HUES6 (cell line): ENCODE results near the gene CNIH3.
"Not testable (repeated sequence)": the region's sequence is repeated elsewhere in the genome, so short reads cannot be mapped to it uniquely, and the experiment has no call there.

ENCODE experiments used
- H3K27ac ChIP-seq: 2 replicates; pipeline ENCODE4 v1.7.0; 2013; ENCODE audit warnings: low read depth, mild to moderate bottlenecking, low read length, inconsistent platforms
- H3K27me3 ChIP-seq: 2 replicates; pipeline ENCODE4 v1.6.1; 2013; ENCODE audit warnings: low read length; ENCODE audit not compliant: control insufficient read depth, insufficient read depth
- H3K36me3 ChIP-seq: 2 replicates; pipeline ENCODE4 v1.6.1; 2013; ENCODE audit warnings: low read length; ENCODE audit not compliant: control insufficient read depth, insufficient read depth
- H3K4me1 ChIP-seq: 2 replicates; pipeline ENCODE4 v1.6.1; 2013; ENCODE audit warnings: low read length; ENCODE audit not compliant: control insufficient read depth, insufficient read depth
- H3K4me3 ChIP-seq: 2 replicates; pipeline ENCODE4 v1.5.1; 2013; ENCODE audit warnings: low read depth, low read length
- H3K9ac ChIP-seq: one replicate; pipeline ENCODE4 v1.6.1; 2013; ENCODE audit warnings: mild to moderate bottlenecking, low read length
- H3K9me3 ChIP-seq: 2 replicates; pipeline ENCODE4 v1.6.1; 2013; ENCODE audit warnings: low read depth, low read length; ENCODE audit not compliant: control insufficient read depth, insufficient read depth

Gene CNIH3

DNA sequence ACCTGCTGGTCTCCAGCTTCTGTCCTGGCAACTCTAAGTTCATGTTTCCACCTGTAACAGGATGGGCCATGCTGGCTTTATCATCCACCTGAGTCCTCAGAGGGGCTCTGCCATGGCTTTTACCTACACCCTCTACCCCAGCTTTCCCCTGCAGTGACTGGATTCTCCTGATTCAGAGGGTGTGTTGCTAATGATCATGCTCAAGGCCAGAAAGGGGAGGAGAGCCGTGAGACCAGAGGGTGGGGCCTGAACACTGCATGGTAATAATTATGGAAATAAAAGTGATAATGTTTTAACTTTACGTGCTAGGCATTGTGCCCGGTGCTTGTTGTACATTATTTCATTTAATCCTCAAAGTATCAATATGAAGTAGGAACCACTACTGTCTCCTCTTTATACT lies 53.3 kb downstream of the CNIH3 start:
- Histone ChIP-seq H3K4me3 (no peak overlapping the region), H3K9ac (no peak overlapping the region), H3K9me3 (no peaks in the 10 kb centered on the region; the same call in 1 of the 2 replicates), H3K4me1 (no peaks in the 10 kb centered on the region), H3K27ac (no peak overlapping the region), H3K36me3 (no peaks in the 10 kb centered on the region), H3K27me3 (no peaks in the 10 kb centered on the region)

DNA sequence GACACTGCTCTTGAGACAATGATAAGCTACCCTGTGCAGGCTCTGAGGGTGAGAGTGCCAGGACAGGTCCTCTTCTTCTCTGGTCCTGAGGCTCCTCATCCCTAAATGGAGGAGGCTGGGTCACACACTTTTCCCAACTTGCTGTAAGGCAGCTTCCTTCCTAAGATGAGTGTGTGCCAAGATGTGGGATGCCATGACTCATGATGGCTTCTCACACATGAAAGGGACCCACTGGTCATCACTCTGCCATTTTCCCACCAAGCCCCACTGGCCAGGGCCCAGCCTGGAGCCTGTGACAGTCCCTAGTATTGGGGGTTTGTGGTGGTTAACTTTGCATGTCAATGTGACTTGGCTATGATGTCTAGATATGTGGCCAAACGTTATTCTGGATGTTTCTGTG lies 54.4 kb downstream of the CNIH3 start:
- no peaks in the 10 kb centered on the region; the same call in 1 of the 2 replicates for H3K9me3 ChIP-seq
- H3K27ac ChIP-seq, result no peak overlapping the region
- H3K9ac ChIP-seq, result no peak overlapping the region
- no peaks in the 10 kb centered on the region for H3K4me1 ChIP-seq
- H3K27me3 ChIP-seq, result no peaks in the 10 kb centered on the region
- H3K4me3 ChIP-seq, result no peak overlapping the region
- H3K36me3 ChIP-seq, result no peaks in the 10 kb centered on the region

DNA sequence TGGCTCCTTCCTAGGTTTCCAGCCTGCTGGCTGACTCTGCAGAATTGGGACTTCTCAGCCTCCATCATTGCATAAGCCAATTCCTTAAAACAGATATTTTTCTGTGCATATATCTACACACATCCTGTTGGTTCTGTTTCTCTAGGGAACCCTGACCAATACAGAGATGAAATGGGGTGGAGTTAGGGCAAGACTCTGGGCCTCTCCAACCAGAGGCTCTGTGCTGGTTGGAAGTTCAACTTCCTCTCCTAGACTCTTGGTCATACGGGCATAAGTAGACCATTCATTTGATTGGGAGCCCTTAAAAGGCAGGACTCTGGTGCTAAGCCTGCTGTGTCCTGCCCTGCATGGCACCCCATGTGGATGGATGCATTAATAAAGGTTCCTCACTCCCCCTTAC lies 55.0 kb downstream of the CNIH3 start:
- H3K27ac ChIP-seq, result no peak overlapping the region

DNA sequence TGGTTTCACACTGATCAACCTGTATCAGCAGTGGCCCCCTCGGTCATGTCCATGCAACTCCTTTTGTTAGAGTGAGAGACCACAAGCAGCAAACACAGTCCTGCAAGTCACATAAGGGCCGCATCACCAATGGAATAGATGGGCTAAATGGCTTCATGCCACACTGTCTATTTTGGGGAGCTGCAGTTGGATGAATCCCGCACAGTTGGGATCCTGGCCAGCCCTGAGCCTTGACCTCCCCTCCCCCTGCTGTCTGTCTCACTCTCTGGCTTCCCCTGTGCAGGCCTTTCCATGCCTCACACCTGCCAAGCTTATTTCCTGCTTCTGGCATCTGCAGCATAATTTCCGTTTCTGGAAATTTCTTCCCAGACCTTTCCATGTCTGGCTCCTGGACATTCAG lies 57.0 kb downstream of the CNIH3 start:
- H3K9ac ChIP-seq, result no peak overlapping the region

More for the DNA sequence above, 55.0 kb downstream of the CNIH3 start:
- no peaks in the 10 kb centered on the region for H3K4me1 ChIP-seq
- no peak overlapping the region for H3K9ac ChIP-seq
- no peaks in the 10 kb centered on the region for H3K36me3 ChIP-seq
- no peaks in the 10 kb centered on the region; the same call in 1 of the 2 replicates for H3K9me3 ChIP-seq
- no peak overlapping the region for H3K4me3 ChIP-seq
- no peaks in the 10 kb centered on the region for H3K27me3 ChIP-seq

DNA sequence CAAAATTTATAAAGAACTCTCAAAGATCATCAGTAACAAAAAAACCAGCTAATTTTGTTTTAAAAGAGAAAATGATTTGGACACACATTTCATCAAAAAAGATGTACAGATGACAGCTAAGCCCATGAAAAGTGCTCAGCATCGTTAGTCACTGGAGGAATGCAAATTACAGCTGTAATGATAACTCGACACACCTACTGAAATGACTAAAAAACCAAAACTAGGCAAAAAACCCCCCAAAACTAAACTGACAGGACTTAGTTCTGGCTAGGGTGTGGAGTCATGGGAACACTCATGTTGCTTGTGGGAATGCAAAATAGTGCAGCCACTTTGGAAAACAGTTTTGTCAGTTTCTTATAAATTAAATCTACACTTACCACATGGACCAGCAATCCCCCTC lies 59.5 kb downstream of the CNIH3 start:
- Histone ChIP-seq H3K9me3 (no peaks in the 10 kb centered on the region), H3K9ac (no peak overlapping the region), H3K27ac (no peak overlapping the region), H3K27me3 (no peaks in the 10 kb centered on the region), H3K4me1 (no peaks in the 10 kb centered on the region), H3K4me3 (no peak overlapping the region), H3K36me3 (no peaks in the 10 kb centered on the region)

More for the DNA sequence above, 57.0 kb downstream of the CNIH3 start:
- H3K27me3 ChIP-seq, result no peaks in the 10 kb centered on the region
- H3K4me1 ChIP-seq, result no peaks in the 10 kb centered on the region
- no peaks in the 10 kb centered on the region; the same call in 1 of the 2 replicates for H3K9me3 ChIP-seq
- H3K27ac ChIP-seq, result no peak overlapping the region
- no peak overlapping the region for H3K4me3 ChIP-seq
- H3K36me3 ChIP-seq, result no peaks in the 10 kb centered on the region

DNA sequence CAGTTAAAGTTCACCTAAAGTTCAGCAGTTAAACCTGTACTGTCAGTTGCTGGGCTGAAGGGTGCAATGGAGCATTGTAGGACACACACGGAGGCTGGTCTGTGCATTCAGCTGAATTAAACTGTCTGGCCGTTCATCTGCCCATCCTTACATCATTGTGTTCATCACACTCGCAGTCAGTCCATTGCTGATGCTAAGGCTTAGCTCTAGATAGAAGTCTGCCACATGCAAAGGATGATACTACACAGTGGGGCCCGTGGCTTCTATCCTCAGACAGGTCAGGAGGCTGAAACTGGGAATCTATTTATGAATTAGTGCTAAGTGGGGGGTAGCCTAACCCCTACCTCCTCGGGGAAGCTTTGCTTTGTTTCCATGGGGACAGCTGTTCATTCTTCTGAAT lies 60.4 kb downstream of the CNIH3 start:
- no peak overlapping the region for H3K27ac ChIP-seq
- H3K4me3 ChIP-seq, result no peak overlapping the region
- no peaks in the 10 kb centered on the region for H3K4me1 ChIP-seq
- no peaks in the 10 kb centered on the region for H3K36me3 ChIP-seq
- H3K9ac ChIP-seq, result no peak overlapping the region
- H3K9me3 ChIP-seq, result no peaks in the 10 kb centered on the region
- H3K27me3 ChIP-seq, result no peaks in the 10 kb centered on the region

DNA sequence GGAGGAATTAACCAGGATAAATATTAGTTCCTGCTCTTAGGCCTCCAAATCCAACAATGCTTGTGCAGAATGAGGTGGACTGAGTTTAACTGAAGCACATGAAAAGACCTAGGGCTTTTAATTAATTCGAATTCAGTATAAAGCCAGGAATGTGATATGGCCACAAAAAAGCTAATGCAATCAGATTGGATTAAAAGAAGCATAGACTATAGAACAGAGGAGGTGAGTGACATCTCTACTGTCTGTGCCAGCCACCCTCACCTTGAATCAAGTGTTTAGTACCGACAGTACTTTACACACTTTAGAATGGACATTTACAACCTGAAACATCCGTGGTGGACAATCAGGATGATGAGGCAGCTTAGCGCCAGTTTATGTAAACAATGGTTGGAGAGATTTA lies 62.1 kb downstream of the CNIH3 start:
- H3K9me3 ChIP-seq, result no peaks in the 10 kb centered on the region
- no peak overlapping the region for H3K4me3 ChIP-seq
- H3K36me3 ChIP-seq, result no peaks in the 10 kb centered on the region
- no peak overlapping the region for H3K9ac ChIP-seq
- H3K27me3 ChIP-seq, result no peaks in the 10 kb centered on the region
- no peaks in the 10 kb centered on the region for H3K4me1 ChIP-seq
- no peak overlapping the region for H3K27ac ChIP-seq

DNA sequence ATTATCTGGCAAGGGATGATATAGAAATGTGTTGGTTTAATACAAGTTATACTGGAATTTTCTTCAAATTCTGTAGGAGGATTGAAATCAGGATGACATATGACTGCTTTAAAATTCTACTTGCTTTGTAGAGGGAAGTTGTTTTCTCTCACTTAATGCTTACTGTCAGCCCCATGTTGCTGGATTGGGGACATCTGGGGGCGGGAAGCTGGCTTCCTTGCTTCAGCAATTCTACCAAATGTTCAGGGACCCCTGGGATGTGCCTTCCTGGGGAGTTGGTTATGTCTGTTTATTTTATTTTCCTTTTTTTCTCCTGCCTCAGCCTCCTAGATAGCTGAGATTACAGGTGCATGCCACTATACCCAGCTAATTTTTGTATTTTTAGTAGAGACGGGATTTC lies 63.5 kb downstream of the CNIH3 start:
- Histone ChIP-seq H3K4me1 (no peaks in the 10 kb centered on the region), H3K27me3 (no peaks in the 10 kb centered on the region)

DNA sequence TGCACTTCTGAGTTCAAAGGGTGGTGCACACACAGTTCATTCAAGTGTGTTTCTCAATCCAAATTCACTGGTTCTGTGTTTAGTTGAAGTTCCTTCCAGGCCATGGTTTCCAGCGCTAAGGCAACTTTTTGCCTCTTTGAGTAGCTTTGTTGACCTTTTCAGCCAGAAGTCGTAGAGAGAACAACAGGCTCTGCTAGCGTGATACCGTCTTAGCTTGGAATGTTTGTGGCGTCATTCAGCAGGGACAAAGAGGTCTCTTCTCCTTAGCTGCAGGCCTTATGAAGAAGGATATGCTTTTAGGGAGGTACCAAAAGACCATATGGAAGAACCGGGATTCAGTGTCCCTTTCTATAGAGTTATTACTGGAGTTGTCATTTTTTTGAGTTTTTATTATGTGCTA lies 65.7 kb downstream of the CNIH3 start:
- H3K27ac ChIP-seq, result no peak overlapping the region
- no peaks in the 10 kb centered on the region for H3K36me3 ChIP-seq
- H3K4me3 ChIP-seq, result no peak overlapping the region
- no peak overlapping the region for H3K9ac ChIP-seq
- no peaks in the 10 kb centered on the region for H3K4me1 ChIP-seq
- H3K27me3 ChIP-seq, result no peaks in the 10 kb centered on the region
- no peaks in the 10 kb centered on the region; the same call in 1 of the 2 replicates for H3K9me3 ChIP-seq

More for the DNA sequence above, 63.5 kb downstream of the CNIH3 start:
- Histone ChIP-seq H3K9ac (no peak overlapping the region), H3K36me3 (no peaks in the 10 kb centered on the region), H3K9me3 (no peaks in the 10 kb centered on the region), H3K27ac (no peak overlapping the region), H3K4me3 (no peak overlapping the region)

DNA sequence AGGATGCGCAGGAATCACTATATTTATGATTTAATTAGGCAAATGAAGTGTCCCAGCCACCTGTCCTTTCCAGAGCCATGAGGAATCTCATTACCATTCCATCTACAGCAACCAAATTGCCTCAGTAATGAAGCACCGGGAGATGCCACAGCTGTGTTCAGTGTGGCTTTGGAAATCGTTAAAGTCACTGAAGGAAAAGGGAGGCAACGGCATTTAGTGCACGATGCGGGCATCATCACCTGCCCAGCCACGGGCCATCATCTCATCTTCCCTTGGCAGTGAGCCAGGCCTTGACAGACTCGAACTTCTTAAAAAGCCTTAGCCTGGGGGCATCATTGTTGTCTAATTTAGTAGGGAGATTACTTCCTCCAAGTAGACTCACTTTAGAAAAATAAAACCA lies 67.8 kb downstream of the CNIH3 start:
- H3K9me3 ChIP-seq, result no peaks in the 10 kb centered on the region; the same call in 1 of the 2 replicates
- no peaks in the 10 kb centered on the region for H3K27me3 ChIP-seq

DNA sequence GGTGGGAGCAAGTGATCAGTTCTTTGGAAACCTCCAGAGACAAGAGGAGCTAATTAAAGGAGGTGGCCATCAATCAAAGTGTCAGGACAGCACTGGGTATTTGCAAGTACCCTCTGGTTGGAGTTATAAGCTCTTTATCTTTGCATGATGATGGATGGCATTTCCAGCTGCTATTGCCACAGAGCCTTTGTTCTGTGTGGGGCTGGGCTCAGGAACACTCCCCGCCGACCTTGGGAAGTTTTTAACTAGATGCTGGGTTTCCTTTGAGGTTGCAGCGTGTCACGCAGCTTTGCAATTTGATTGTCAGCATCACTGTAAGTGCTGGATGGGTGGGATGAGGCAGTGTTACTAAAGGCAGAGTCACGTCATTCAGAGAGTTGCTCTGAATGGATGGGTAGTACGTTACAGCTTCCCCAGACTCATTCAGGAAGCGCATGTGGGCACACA lies 68.9 kb downstream of the CNIH3 start:
- no peak overlapping the region for H3K27ac ChIP-seq
- no peak overlapping the region for H3K4me3 ChIP-seq
- H3K27me3 ChIP-seq, result no peaks in the 10 kb centered on the region
- H3K9me3 ChIP-seq, result no peaks in the 10 kb centered on the region; the same call in 1 of the 2 replicates
- no peak overlapping the region for H3K9ac ChIP-seq
- no peaks in the 10 kb centered on the region for H3K4me1 ChIP-seq
- H3K36me3 ChIP-seq, result no peaks in the 10 kb centered on the region

More for the DNA sequence above, 67.8 kb downstream of the CNIH3 start:
- Histone ChIP-seq H3K27ac (no peak overlapping the region), H3K9ac (no peak overlapping the region), H3K4me3 (no peak overlapping the region), H3K4me1 (no peaks in the 10 kb centered on the region), H3K36me3 (no peaks in the 10 kb centered on the region)

DNA sequence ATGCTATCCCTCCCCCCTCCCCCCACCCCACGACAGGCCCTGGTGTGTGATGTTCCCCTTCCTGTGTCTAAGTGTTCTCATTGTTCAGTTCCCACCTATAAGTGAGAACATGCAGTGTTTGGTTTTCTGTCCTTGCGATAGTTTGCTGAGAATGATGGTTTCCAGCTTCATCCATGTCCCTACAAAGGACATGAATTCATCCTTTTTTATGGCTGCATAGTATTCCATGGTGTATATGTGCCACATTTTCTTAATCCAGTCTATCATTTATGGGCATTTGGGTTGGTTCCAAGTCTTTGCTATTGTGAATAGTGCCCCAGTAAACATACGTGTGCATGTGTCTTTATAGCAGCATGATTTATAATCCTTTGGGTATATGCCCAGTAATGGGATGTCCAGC lies 70.0 kb downstream of the CNIH3 start:
- not testable (repeated sequence) for H3K9ac ChIP-seq, H3K9me3 ChIP-seq, H3K27me3 ChIP-seq, H3K4me3 ChIP-seq, H3K27ac ChIP-seq, H3K36me3 ChIP-seq, H3K4me1 ChIP-seq
